B cell (primary cell): ENCODE results near the gene DUSP1. TPM values are rescaled to one million over a fixed set of nuclear protein-coding genes. Genes with fewer than 3 reads are reported as not detected.

ENCODE experiments used
- ATAC-seq: fragments of 200-7000 bp; cut with Tn5 transposase; one replicate; pipeline ENCODE4 v1.10.0; 2021; ENCODE audit warnings: low read depth, mild to moderate bottlenecking, moderate number of reproducible peaks, moderate library complexity
- CTCF ChIA-PET: fragments of 350-600 bp; sonication (Branson Sonifier 250); formaldehyde crosslinking; loops from one replicate; lab custom pipeline; 2021; ENCODE audit warnings: antibody characterized with exemption, inconsistent platforms; lab: Charles Lee
- POLR2A ChIA-PET: fragments of 350-600 bp; sonication (Branson Sonifier 250); formaldehyde crosslinking; loops from one replicate; lab custom pipeline; 2021; ENCODE audit warnings: antibody characterized with exemption; lab: Charles Lee
- DNase-seq: peaks from one replicate; pipeline ENCODE4 v3.0.0; 2013
- H2AFZ ChIP-seq: 2 replicates; pipeline ENCODE4 v1.6.1; 2012; ENCODE audit warnings: mild to moderate bottlenecking, low read depth, low read length; ENCODE audit not compliant: insufficient read depth, poor library complexity, severe bottlenecking
- H3K27ac ChIP-seq, 2 donors: 1 replicate in 1 of 2; 2 replicates in 1 of 2; pipeline ENCODE4 v1.5.1; 2012 to 2013; ENCODE audit warnings: low read length in 2 of 2, mild to moderate bottlenecking in 2 of 2, moderate library complexity in 1 of 2
- H3K27me3 ChIP-seq, 4 experiments: fragments of 200-600 bp in 1 of 4; sonication (generic) in 1 of 4; replicated peaks in 1 of 4; 1 replicate in 2 of 4; 2 replicates in 2 of 4; pipeline versions ENCODE4 v1.6.1 to v1.7.0; 2013 to 2016; ENCODE audit warnings: low read length in 3 of 4, mild to moderate bottlenecking in 2 of 4, mixed read lengths in 1 of 4, moderate library complexity in 1 of 4; ENCODE audit not compliant: insufficient read depth in 4 of 4, control insufficient read depth in 3 of 4; ENCODE audit errors: control extremely low read depth in 1 of 4
- H3K36me3 ChIP-seq, 2 experiments: replicated peaks in 1 of 2; 1 replicate in 1 of 2; 2 replicates in 1 of 2; pipeline versions ENCODE4 v1.6.1 to v1.7.1; 2013; ENCODE audit warnings: low read length in 1 of 2; ENCODE audit not compliant: insufficient read depth in 2 of 2, control insufficient read depth in 1 of 2; ENCODE audit errors: control extremely low read depth in 1 of 2, extremely low read depth in 1 of 2
- H3K4me1 ChIP-seq, 2 donors: fragments of 200-600 bp in 1 of 2; sonication (generic) in 1 of 2; 1 replicate in 1 of 2; 2 replicates in 1 of 2; pipeline versions ENCODE4 v1.5.1 to v1.6.1; 2013 to 2017; ENCODE audit warnings: low read length in 2 of 2; ENCODE audit not compliant: control insufficient read depth in 2 of 2, insufficient read depth in 2 of 2
- H3K4me2 ChIP-seq: replicated peaks from 2 replicates; pipeline ENCODE3; 2012; ENCODE audit warnings: mild to moderate bottlenecking, low read depth, low read length; ENCODE audit not compliant: poor library complexity, severe bottlenecking
- H3K4me3 ChIP-seq, 5 experiments: fragments of 200-600 bp in 1 of 5; sonication (generic) in 1 of 5; 1 replicate in 3 of 5; 2 replicates in 2 of 5; pipeline versions ENCODE4 v1.5.1 to v1.7.0; 2011 to 2016; ENCODE audit warnings: low read length in 4 of 5, mild to moderate bottlenecking in 4 of 5, low read depth in 2 of 5, control low read depth in 1 of 5, moderate library complexity in 1 of 5; ENCODE audit not compliant: insufficient read depth in 1 of 5; ENCODE audit errors: control extremely low read depth in 1 of 5, extremely low read depth in 1 of 5
- H3K79me2 ChIP-seq: fragments of 200-600 bp; sonication (generic); one replicate; pipeline ENCODE4 v1.6.0; 2016; ENCODE audit warnings: low read length; ENCODE audit not compliant: control insufficient read depth, insufficient read depth
- H3K9ac ChIP-seq: fragments of 200-600 bp; sonication (generic); 2 replicates; pipeline ENCODE4 v1.6.1; 2017; ENCODE audit warnings: mild to moderate bottlenecking, low read length, moderate library complexity
- H3K9me3 ChIP-seq, 3 donors: one replicate each; pipeline versions ENCODE4 v1.6.1 to v1.7.1; 2013; ENCODE audit warnings: low read length in 2 of 3; ENCODE audit not compliant: control insufficient read depth in 2 of 3, insufficient read depth in 1 of 3; ENCODE audit errors: control extremely low read depth in 1 of 3
- H4K20me1 ChIP-seq: 2 replicates; pipeline ENCODE4 v1.6.0; 2012; ENCODE audit warnings: mild to moderate bottlenecking, low read length; ENCODE audit not compliant: insufficient read depth, control insufficient read depth, poor library complexity, severe bottlenecking
- H3K27ac Mint-ChIP-seq: one replicate; pipeline ENCODE4 v1.8.0; 2021; ENCODE audit warnings: mixed read lengths
- H3K27me3 Mint-ChIP-seq: one replicate; pipeline ENCODE4 v1.8.0; 2021; ENCODE audit warnings: mixed read lengths
- H3K4me1 Mint-ChIP-seq: one replicate; pipeline ENCODE4 v1.8.0; 2021; ENCODE audit warnings: mixed read lengths
- H3K4me3 Mint-ChIP-seq: one replicate; pipeline ENCODE4 v1.8.0; 2021; ENCODE audit warnings: mixed read lengths
- H3K9me3 Mint-ChIP-seq: one replicate; pipeline ENCODE4 v1.8.0; 2022; ENCODE audit warnings: mixed read lengths; ENCODE audit not compliant: insufficient read depth
- CTCF ChIP-seq: fragments of 200-600 bp; IDR thresholded peaks from one replicate; pipeline ENCODE4 v1.8.0; 2022; ENCODE audit warnings: antibody characterized with exemption, mild to moderate bottlenecking
- EZH2 ChIP-seq: IDR thresholded peaks from 2 replicates; pipeline ENCODE4 v1.6.1; 2012; ENCODE audit warnings: borderline replicate concordance, low read depth, mild to moderate bottlenecking, moderate library complexity, low read length; ENCODE audit not compliant: insufficient read depth, poor library complexity, severe bottlenecking
- WGBS: methylation state at CpG from one replicate; pipeline ENCODE4 v1.1.5; 2013; ENCODE audit warnings: missing lambda C conversion rate; ENCODE audit not compliant: insufficient coverage; 5-methylcytosine and 5-hydroxymethylcytosine counted together
- intact Hi-C: fragments of 100-400 bp; cut with micrococcal nuclease; formaldehyde crosslinking; loops from one replicate; pipeline ENCODE4 v1.10.0; 2022
- polyA plus RNA-seq: library from polyadenylated mRNA; depleted of rRNA; stranded (reverse); fragments of >200 nt; gene quantifications from 2 replicates; pipeline ENCODE4 v1.2.3, GENCODE V29; 2012
- total RNA-seq, 2 donors: library from RNA; stranded (reverse); fragments of 120-200 nt in 1 of 2; gene quantifications; 1 replicate in 1 of 2; 2 replicates in 1 of 2; pipeline versions ENCODE4 v1.2.3 to v1.2.4, GENCODE V29; 2013 to 2022

DUSP1 gene
- total and polyA plus RNA-seq, 2 donors (not counting 1 experiment from before 2014, with no cell fraction given): 71.2 to 4,228 TPM

- Histone ChIP-seq H3K9me3 (no peaks in the 10 kb centered on the region), H3K79me2 (peaks cover 25% of the 10 kb centered on the region), H2AFZ (no peak overlapping the region), H4K20me1 (peaks cover 30% of the 10 kb centered on the region), H3K4me3 (peak overlapping the region; percentile 84 to 99 (median 99)), H3K9ac (peak overlapping the region; percentile 100), H3K36me3 (peaks cover 6 to 28% of the 10 kb centered on the region in 2 experiments), H3K4me2 (peak overlapping the region; percentile 98), H3K27me3 (no peaks in the 10 kb centered on the region), H3K4me1 (peaks cover 39 to 54% of the 10 kb centered on the region in 2 donors), H3K27ac (peak overlapping the region; percentile 100)
- Mint-ChIP-seq H3K9me3 (no peaks in the 10 kb centered on the region), H3K27me3 (no peaks in the 10 kb centered on the region), H3K4me3 (peak overlapping the region; percentile 92), H3K27ac (peak overlapping the region; percentile 96), H3K4me1 (peaks cover 74% of the 10 kb centered on the region)
- no peak for TF ChIP-seq CTCF
- DNase-seq (no peak), ATAC-seq (no peak)
- WGBS: 25% methylated on average over 20 of the region's 21 CpGs
- ChIA-PET POLR2A (interaction anchor here (0.5 to 5.0 kb wide), 7 partner anchors 10 to 190 kb away, joined by 3 to 52 read pairs (median 4); partner anchors contain the start of genes ERGIC1 and RPL26L1), CTCF (interaction anchor here (0.6 to 5.0 kb wide), 18 partner anchors 10 to 299 kb away, joined by 3 to 90 read pairs (median 6); partner anchors contain the start of gene ERGIC1)
- intact Hi-C loops: loop anchor here (1.0 to 10.0 kb wide), 4 partner anchors 190 to 1385 kb away; partner anchors contain the start of genes BOD1, FBXW11, NPM1 and RPL26L1
These were observed 1.2 kb downstream of the DUSP1 start for GRCh38 chr5:172769616-172770373.

GRCh38 chr5:172769342-172769615, 1.7 kb downstream of the DUSP1 start:
- H3K27me3 Mint-ChIP-seq: no peaks in the 10 kb centered on the region
- no peaks in the 10 kb centered on the region for H3K9me3 Mint-ChIP-seq
- Histone ChIP-seq H4K20me1 (peaks cover 30% of the 10 kb centered on the region), H3K4me3 (peak overlapping the region; percentile 84 to 99 (median 99)), H3K27ac (peak overlapping the region; percentile 100), H3K79me2 (peaks cover 25% of the 10 kb centered on the region), H3K9ac (peak overlapping the region; percentile 100), H2AFZ (no peak overlapping the region), H3K27me3 (no peaks in the 10 kb centered on the region), H3K36me3 (peaks cover 6 to 28% of the 10 kb centered on the region in 2 experiments), H3K9me3 (no peaks in the 10 kb centered on the region), H3K4me1 (peaks cover 43 to 59% of the 10 kb centered on the region in 2 donors), H3K4me2 (peak overlapping the region; percentile 98)
- peak overlapping the region; percentile 92 for H3K4me3 Mint-ChIP-seq
- DNase-seq (no peak), ATAC-seq (no peak)
- POLR2A ChIA-PET: interaction anchor here (1.5 to 4.6 kb wide), 2 partner anchors 10 to 66 kb away, joined by 4 to 52 read pairs; partner anchors contain the start of gene ERGIC1
- H3K4me1 Mint-ChIP-seq: peaks cover 72% of the 10 kb centered on the region
- CTCF ChIA-PET: interaction anchor here (1.0 to 5.0 kb wide), 7 partner anchors 53 to 162 kb away, joined by 4 to 90 read pairs (median 32); partner anchors contain the start of gene ERGIC1
- 67% methylated on average over 1 of the region's 2 CpGs for WGBS
- intact Hi-C loops: loop anchor here (10.0 kb wide), 1 partner anchor 846 kb away; the partner anchor contains the start of gene BOD1
- peak overlapping the region; percentile 96 for H3K27ac Mint-ChIP-seq
- no peak for TF ChIP-seq EZH2
- no peak for TF ChIP-seq CTCF
